Middle frontal gyrus (tissue), 1 donor: ENCODE results near the gene OXSR1.
"Not testable (repeated sequence)": the region's sequence is repeated elsewhere in the genome, so short reads cannot be mapped to it uniquely, and the experiment has no call there.

Experiments used
- DNase-seq: peaks from one replicate; pipeline ENCODE4 v3.0.0-alpha.2; 2015; ENCODE audit warnings: low spot score; ENCODE audit errors: extremely low spot score

OXSR1 gene

DNA sequence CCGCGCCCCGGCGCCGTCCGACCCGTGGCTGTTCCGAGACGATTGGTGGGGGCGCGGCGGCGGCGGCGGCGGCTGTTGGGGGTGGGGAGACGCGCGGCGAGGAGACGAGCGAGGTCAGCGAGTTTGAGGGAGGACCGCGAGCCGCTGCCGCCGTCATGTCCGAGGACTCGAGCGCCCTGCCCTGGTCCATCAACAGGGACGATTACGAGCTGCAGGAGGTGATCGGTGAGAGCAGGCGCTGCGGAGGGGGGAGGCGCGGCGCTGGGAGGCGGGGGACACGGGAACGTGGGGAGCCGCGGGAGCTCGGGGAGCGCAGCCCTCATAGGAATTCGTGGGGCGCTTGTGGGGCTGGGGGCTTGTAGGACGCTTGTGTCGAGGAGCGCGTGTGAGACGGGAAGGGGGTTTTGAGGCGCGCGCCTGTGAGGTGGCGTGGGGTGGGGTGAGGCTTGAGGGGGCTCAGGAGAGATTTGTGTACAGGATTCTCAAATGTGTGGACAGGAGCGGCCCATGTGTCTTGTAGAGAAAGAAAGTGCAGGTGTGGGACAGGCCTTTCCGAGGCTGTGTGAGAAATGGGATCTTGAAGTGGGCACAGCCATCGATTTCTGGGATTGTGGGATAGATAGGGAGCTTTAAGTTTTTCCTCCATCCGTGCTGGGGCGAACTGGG is 518 bp downstream of the OXSR1 start:
- DNase-seq, result no peak

DNA sequence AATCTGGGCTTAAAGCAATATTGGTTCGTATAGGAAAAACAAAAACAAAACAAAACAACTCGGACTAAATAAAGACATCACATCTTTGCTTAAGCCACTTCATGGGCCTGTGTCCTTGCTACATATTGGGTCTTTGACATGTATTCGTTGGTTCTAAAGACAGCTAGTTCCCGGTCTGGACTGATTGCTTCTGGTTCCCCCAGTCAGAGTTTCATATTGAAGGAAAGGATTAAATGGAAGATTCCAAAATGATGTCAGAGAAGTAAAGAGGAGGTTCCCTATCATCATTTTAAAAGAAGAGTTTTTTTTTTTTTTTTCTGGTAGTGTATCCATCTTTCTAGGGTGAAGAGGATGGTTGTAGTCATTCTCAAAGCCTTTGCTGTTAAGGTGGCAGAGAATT is 2.3 kb downstream of the OXSR1 start:
- DNase-seq, result no peak

DNA sequence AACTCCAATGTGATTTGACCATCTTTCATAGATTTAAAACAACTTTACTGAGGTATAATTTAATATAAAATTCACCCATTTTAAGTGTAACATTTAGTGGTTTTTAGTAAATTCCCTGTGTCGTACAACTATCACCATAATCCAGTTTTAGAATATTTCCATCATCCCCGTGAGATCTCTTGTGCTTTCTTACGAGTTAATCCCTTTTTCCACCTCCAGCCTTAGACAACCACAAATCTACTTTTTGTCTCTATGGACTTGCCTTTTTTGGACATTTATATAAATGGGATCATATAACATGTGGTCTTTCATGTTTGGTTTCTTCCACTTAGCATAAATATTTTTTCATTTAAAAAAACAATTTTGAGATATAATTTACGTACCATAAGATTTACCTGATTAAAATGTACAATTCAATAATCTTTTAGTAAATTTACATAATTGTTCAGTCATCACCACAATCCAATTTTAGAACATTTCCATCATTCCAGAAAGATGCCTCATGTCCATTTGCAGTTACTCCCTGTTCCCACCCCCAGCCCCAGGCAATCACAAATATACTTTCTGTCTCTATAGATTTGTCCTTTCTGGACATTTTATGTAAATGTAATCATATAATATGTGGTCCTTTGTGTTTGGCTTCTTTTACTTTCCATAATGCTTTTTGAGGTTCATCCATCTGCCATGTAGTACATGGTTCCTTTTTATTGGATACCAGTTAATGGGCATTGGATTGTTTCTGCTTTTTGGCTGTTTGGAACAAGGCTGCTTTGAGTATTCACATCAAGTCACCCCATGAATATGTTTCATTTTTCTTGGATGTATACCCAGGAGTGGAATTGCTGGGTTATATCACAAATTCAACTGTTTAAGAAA is 3.1 kb downstream of the OXSR1 start:
- no peak for DNase-seq

DNA sequence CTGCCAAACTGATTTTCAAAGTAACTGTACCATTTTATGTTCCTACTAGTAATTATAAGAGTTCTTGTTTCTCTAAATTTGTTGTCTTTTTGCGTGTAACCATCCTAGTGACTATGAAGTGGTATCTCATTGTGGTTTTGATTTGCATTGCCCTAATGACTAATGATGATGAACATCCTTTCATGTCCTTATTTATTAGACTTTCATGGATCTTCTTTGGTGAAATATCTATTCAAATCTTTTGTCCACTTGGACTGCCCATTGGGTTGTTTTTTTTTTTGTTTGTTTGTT is 3.6 kb downstream of the OXSR1 start:
- DNase-seq, result no peak

DNA sequence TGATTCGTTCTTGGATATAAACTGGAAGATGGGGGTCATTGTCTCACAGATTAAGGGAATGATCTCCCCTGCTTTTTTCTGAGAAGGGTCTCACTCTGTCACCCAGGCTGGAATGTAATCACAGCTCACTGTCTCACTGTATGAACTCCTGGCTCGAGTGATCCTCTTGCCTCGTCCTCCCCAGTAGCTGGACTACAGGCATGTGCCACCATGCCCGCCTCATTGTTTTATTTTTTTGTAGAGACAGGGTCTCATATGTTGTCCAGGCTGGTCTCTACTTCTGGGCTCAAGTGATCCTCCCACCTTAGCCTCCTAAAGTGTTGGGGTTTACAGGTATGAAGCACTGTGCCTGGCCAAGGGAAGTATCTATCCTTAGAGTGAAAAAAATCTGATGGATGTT is 5.4 kb downstream of the OXSR1 start:
- no peak for DNase-seq

DNA sequence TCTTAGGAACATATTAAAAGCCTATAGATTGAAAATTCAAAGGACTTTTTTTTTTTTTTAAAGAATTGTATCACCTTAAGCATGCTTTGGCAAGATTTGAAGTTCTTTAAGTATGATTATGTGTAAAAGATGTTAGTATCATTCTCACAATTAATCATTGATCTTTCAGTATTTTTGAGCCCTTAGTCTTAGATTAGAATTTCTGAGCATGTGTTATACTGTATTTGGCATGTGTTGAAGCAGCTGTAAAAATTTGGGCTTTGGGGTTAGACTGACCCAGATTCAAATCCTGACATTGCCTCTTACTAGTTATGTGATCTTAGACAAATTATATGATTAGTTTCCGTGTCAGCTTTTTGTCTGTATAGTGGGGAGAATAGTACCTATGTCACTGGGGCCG is 6.3 kb downstream of the OXSR1 start:
- DNase-seq, result no peak

DNA sequence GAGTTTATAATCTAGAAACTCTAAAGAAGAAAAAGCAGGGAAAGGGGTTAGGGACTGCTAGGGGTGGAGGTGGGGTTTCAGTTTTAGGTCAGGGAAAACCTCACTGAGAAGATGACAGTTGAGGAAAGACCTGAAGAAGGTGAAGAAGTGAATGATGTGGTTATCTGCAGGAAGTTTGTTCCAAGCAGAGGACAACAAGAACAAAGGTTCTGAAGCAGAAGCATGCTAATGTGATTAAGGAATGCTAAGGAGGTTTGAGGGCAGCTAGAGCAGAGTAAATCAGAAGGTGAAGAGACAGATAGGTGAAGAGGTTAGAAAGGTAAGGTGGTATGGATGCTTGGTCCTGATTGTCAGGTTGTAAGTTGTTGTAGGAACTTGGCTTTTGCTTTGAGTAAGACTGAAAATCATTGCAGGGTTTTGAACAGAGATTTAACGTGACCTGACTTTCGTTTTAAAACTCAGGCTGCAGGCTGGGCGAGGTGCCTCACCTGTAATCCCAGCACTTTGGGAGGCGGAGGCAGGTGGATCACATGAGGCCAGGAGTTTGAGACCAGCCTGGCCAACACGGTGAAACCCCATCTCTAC is 8.6 kb downstream of the OXSR1 start:
- no peak for DNase-seq

DNA sequence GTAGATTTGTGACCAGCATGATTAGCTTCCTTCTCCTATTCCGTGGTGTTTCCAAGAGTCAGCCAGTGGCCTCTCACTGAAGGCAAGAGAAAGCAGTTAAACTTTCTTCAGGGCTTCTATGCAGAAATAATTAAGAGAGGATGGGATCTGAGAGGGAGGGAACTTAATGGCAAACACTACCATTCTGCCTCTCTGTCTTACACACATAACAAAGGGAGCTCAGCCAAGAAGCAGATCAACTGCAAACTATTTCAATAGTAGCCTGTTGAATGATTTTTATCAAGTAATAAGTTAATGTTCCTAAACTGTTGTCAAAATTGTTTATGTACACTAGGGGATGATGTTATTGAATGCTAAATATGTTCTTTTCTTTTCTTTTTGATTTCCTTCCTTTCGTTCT is 11.8 kb downstream of the OXSR1 start:
- DNase-seq, result no peak

DNA sequence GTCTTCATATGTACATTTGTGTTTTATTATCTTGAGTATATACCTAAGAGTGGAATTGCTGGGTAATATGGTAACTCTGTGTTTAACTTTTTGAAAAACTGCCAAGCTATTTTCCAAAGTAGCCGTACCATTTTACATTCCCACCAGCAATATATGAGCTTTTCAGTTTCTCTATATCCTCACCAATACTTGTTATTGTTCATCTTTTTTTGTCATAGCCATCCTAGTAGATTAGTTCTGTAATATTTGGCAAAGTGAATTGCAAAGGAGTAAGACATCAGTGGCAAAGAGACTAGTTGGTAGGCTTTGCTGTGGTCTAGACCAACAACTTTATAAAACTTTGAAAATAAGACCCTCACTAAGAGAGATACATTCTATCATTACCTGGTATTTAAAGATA is 21.4 kb downstream of the OXSR1 start:
- no peak for DNase-seq

DNA sequence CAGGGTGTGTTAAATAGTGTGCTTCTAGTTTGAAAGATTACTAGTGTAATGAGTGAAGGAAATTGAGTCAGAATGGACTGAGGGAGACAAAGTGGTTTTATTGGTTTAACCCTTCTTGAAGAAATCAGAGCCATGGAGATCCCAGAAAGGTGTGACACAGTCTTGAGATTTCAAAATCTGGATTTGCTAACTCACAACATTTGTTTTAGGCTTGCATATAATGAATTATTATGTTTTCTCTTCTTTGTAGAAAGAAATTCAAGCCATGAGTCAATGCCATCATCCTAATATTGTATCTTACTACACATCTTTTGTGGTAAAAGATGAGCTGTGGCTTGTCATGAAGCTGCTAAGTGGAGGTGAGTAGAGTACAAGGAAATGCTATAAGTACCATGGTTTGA is 25.1 kb downstream of the OXSR1 start:
- DNase-seq, result no peak

DNA sequence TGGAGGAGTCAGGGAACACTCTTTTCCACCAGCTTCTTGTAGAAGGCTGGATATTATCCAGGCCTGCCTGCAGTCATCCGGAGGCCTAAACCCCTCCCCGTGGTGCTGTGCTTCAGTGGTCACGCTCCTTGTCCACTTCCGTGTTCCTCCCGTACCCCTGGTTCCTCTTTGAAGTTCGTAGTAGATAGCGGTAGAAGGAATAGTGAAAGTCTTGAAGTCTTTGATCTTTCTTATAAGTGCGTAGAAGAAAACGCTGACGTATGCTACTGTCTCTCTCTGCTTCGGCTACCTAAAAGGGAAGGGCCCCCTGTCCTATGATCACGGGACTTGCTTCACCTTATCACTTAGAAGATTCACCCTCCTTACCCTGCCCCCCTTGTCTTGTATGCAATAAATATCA is 37.6 kb downstream of the OXSR1 start:
- DNase-seq, result not testable (repeated sequence)

DNA sequence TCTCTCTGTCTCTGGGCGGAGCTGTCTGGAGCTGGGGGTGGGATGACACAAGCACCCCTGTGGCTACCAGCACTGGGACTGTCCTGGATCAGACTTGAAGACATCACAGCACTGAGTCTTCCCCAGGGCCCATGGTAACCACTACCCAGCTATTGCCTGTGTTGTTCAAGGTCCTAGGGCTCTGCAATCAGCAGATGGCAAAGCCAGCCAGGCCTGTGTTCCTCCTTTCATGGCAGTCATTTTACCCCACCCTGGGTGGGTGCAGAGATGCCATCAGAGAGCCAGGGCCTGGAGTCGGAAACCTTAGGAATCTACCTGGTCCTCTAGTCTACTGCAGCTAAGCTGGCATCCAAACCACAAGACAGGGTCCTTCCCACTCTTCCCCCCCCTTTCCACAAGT is 38.4 kb downstream of the OXSR1 start:
- DNase-seq, result no peak

DNA sequence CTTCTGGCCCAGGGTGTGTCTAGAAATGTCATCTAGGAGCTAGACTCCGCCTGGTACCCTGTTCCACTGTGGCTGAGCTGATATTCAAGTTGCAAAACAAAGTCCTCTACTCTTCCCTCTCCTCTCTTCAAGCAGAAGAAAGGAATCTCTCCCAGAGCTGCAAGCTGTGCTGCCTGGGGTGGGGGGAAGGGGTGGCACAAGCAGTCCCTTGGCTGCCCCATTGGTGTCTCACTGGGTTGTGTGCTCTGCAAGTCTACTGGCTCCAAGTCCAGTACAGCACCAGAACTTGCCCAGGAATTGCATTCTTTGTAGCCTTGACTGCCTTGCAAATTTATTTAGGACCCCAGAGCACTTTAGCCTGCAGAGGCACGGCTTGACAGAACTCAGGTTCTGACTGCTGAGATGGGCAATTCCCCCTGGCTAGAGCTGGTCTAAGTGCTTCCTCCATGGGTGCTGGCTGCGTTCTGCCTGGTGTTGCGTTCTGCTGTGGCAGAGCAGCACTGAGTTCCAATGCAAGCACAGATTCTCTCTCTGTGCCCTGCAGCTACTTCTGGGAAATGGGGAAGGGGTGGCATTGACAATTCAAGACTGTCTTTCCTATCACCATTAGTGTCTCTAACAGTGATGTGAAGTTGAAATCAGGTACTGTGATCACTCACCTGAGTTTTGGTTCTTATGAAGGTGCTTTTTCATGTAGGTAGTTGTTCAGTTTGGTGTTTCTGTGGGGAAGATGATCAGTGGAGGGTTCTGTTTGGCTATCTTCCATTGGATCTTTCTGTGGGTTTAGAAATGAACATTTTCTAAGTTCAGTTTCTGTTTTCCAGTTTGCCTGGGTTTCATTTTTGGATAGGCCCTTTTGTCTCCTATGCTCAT is 39.5 kb downstream of the OXSR1 start:
- DNase-seq, result no peak

DNA sequence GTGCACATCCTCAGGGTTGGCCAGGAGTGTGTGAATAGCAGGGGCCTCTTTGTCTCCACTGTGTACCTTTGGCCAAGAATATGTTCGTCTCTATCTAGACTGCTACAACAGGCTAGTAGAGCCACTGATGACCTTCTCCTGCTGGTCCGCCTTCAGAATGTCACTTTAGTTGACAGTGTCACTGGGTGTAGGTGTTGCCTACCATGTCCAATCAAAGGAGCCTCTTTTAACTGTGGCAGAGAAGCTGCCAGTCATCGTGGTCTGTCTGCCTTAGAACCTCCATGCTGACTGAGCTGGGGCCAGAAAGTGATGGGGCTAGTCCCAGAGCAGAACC is 40.1 kb downstream of the OXSR1 start:
- no peak for DNase-seq

DNA sequence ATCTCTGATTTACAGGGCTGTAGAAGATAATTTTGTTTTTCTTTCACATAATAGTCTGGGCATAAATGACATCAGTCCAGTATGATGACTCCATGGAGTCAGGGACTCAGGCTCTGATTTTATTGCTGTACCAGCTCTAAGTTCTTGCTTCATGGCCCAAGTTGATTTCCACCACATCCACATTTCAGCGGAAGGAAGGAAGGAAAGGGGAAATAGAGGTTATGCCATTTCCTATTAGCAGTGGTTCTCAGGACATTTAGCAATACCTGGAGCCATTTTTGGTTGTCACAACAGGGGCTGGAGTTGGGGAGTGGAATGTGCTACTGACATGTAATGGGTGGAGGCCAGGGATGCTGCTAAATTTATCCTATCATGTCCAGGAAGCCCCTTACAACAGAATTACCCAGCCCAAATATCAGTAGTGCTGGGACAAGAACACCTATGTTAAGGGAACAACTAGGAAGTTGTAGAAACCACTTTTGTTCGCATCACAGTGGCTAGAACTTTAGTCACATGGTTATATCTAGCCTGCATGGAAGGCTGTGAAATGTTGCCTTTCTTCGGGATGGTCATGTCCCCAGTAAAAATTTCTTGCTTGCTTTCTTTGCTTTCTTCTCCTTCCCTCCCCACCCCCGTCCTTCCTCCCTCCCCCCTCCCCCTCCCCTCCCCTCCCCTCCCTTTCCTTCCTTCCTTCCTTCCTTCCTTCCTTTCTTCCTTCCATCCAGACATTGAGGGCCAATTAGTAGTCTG is 42.1 kb downstream of the OXSR1 start:
- DNase-seq, result no peak

DNA sequence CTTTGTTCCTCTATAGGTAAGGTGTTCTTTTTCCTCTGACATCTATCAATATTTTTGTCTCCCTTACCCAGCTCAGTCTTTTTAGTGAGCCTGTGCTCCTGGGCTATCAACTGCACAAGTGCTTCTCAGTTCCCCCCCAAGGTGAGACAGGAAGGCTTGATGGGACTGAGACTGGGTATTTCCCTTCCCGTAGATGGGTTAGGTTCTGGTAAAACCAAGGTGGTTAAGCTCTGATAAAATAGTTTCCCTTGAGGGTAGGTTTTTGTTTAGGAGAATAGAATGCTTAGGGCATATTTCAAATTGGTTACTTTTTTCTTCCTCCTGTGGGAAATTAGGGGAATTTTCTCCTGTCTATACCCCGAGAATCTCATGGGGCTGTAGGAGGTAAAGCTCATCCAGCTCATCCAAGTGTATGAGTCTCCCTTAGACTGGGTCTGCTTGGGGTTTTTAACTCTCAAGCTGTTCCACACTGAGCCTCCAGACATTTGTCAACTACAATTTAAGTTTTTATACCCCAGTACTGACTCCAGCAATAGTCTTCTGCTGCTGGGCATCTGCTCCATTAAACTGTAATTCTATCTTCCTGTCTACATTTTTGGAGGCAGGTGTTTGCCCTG is 44.9 kb downstream of the OXSR1 start:
- DNase-seq, result no peak

DNA sequence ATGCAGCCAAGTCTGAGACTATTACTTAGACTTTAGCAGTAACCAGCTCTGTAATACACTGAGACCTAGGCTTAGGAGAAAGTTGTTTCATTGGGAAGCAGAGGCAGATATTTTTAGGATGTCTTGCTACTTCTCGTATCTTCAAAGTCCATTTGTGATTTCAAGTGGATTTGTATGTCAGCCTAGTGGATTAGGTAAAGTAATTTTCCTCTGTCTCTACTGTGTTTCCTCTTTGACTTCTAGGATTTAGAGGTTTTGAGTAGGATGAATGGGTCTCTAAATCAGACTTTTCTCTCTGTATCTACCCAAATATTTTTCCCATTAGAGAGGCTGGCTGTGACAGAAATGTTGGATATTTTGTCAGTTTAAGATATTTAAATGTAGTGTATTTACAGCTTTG is 46.8 kb downstream of the OXSR1 start:
- no peak for DNase-seq

DNA sequence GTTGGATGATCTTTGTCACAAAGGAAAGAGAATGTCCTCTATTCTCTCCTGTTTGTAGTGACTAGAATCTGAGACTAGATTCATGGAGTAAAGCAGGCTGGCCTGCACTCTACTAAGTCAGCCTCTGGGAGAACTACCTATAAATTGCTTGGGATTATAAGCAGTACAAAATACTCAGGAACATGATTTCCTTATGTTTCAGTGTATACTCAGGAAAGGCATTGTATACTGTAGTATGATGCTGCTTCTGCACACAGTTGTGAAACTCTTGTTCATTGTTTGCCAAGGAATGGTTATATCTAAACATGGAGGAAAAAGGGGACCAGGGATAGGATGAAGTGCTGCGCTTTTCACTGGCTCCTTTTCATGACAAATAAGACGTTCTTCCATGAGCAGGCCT is 49.2 kb downstream of the OXSR1 start:
- no peak for DNase-seq

DNA sequence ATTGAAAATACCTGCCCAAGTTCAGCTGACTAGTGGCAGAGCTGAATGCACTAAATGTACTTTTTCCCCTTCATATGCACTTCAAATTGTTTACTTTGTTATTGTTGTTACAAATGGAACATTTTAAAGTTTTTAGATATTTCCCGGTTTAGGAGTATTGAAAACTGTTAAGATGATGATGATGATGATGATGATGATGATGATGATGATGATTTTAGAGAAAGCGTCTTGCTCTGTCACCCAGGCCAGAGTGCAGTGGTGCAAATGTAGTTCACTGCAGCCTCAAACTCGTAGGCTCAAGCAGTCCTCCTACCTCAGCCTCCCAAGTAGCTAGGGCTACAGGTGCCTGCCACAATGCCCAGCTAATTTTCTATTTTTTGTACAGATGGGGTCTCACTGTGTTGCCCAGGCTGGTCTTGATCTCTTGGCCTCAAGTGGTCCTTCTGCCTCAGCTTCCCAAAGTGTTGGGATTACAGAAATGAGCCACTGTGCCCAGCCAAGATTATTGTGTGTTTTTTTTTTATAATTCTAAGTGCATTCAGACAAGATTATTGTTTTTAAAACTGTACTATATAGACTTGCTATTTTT is 54.4 kb downstream of the OXSR1 start:
- DNase-seq, result no peak

DNA sequence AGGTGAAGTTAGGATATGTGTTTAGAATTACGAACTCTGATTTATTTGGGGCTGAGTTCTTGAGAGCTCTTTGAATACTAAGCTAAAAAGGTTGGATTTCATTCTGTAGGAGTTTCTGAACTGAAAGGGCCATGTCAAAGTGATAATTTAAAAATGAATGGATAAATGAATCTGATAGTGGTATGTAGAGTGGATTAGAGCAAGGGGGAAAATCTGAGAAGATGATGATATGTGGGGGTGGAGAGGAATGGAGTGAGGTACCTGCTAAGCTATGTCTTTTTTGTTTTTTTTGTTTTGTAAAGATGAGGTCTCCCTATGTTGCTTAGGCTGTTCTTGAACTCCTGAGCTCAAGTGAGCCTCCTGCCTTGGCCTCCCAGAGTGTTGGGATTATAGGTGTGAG is 55.7 kb downstream of the OXSR1 start:
- DNase-seq, result no peak
